Nephron (organoid): ENCODE data around the gene SPECC1L.
A peak's percentile ranks its signal among the peaks of the same experiment; 100 is the strongest.
"Not testable (repeated sequence)": the region's sequence is repeated elsewhere in the genome, so short reads cannot be mapped to it uniquely, and the experiment has no call there.

Source experiments
- H3K27ac Mint-ChIP-seq, 3 experiments: 2 replicates each; pipeline ENCODE4 v1.8.0; 2020; ENCODE audit warnings: mixed read lengths in 3 of 3, mild to moderate bottlenecking in 2 of 3, moderate library complexity in 1 of 3
- H3K27me3 Mint-ChIP-seq: 2 replicates; pipeline ENCODE4 v1.8.0; 2021; ENCODE audit warnings: low read depth, mild to moderate bottlenecking, moderate library complexity, mixed read lengths
- H3K36me3 Mint-ChIP-seq: 2 replicates; pipeline ENCODE4 v1.8.0; 2020; ENCODE audit warnings: low read depth, mixed read lengths
- H3K4me1 Mint-ChIP-seq: 2 replicates; pipeline ENCODE4 v1.8.0; 2020; ENCODE audit warnings: mixed read lengths
- H3K4me3 Mint-ChIP-seq, 3 experiments: 2 replicates each; pipeline ENCODE4 v1.8.0; 2020; ENCODE audit warnings: mild to moderate bottlenecking in 3 of 3, mixed read lengths in 3 of 3, moderate library complexity in 2 of 3
- H3K9me3 Mint-ChIP-seq: 2 replicates; pipeline ENCODE4 v1.8.0; 2020; ENCODE audit warnings: mixed read lengths
- CTCF ChIP-seq, 3 experiments: fragments of 200-600 bp; sonication (generic); IDR thresholded peaks; one replicate each; pipeline ENCODE4 v1.5.0; 2021; ENCODE audit warnings: antibody characterized with exemption in 3 of 3; ENCODE audit not compliant: unreplicated experiment in 3 of 3

Gene SPECC1L

GRCh38 chr22:24247011-24247507, 23.6 kb upstream of the SPECC1L start:
- no peaks in the 10 kb centered on the region for H3K36me3 Mint-ChIP-seq
- peak overlapping the region; percentile 71 to 85 (median 82) for H3K27ac Mint-ChIP-seq

GRCh38 chr22:24247564-24248344, 22.9 kb upstream of the SPECC1L start:
- peaks cover 37% of the 10 kb centered on the region for H3K4me1 Mint-ChIP-seq
- no peaks in the 10 kb centered on the region for H3K27me3 Mint-ChIP-seq
- peak; percentile 79 to 83 (median 81) for TF ChIP-seq CTCF (IDR thresholded peaks at IDR 0.05; ENCODE audit: unreplicated experiment in 3 of 3)
- peak overlapping the region; percentile 71 to 85 (median 82) for H3K27ac Mint-ChIP-seq
- H3K36me3 Mint-ChIP-seq = no peaks in the 10 kb centered on the region
- no peaks in the 10 kb centered on the region for H3K9me3 Mint-ChIP-seq
- H3K4me3 Mint-ChIP-seq = peak overlapping the region in 2 of 3 experiments; percentile 15 to 38

More at GRCh38 chr22:24247011-24247507, 23.6 kb upstream of the SPECC1L start:
- Mint-ChIP-seq H3K27me3 (no peaks in the 10 kb centered on the region), H3K4me3 (peak overlapping the region in 2 of 3 experiments; percentile 15 to 38), H3K9me3 (no peaks in the 10 kb centered on the region), H3K4me1 (peaks cover 42% of the 10 kb centered on the region)
- no peak for TF ChIP-seq CTCF (IDR thresholded peaks at IDR 0.05; ENCODE audit: unreplicated experiment in 3 of 3)

DNA sequence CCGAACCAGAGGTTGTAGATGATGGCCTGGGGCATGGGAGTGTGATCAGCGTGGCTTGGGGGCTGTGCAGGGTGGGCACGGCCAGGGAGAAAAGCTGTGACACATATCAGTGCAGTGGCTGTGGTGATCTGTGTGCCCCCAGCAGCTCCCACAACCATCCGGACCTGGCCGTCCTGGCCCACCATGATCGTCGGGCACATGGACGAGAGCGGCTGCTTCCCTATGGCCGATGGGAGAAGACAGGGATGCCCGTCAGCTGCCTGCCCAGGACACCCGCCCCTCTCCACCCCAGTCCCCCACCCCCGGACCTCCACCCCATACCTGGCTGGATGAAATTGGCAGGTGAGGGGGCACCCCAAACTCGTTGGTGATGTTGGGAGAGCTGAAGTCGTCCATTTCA, 22.0 kb upstream of the SPECC1L start:
- H3K27me3 Mint-ChIP-seq, H3K9me3 Mint-ChIP-seq, H3K36me3 Mint-ChIP-seq, H3K4me3 Mint-ChIP-seq, H3K27ac Mint-ChIP-seq: not testable (repeated sequence)
- peaks cover 29% of the 10 kb centered on the region for H3K4me1 Mint-ChIP-seq

- H3K4me1 Mint-ChIP-seq = peaks cover 24% of the 10 kb centered on the region
- H3K36me3 Mint-ChIP-seq, H3K4me3 Mint-ChIP-seq: not testable (repeated sequence)
These were observed 21.2 kb upstream of the SPECC1L start for GRCh38 chr22:24249413-24249812.

GRCh38 chr22:24251286-24251685, 19.3 kb upstream of the SPECC1L start:
- H3K36me3 Mint-ChIP-seq, H3K9me3 Mint-ChIP-seq, H3K27ac Mint-ChIP-seq, H3K4me3 Mint-ChIP-seq, H3K4me1 Mint-ChIP-seq, H3K27me3 Mint-ChIP-seq: not testable (repeated sequence)

More at GRCh38 chr22:24249413-24249812, 21.2 kb upstream of the SPECC1L start:
- not testable (repeated sequence) for H3K9me3 Mint-ChIP-seq, H3K27ac Mint-ChIP-seq, H3K27me3 Mint-ChIP-seq

DNA sequence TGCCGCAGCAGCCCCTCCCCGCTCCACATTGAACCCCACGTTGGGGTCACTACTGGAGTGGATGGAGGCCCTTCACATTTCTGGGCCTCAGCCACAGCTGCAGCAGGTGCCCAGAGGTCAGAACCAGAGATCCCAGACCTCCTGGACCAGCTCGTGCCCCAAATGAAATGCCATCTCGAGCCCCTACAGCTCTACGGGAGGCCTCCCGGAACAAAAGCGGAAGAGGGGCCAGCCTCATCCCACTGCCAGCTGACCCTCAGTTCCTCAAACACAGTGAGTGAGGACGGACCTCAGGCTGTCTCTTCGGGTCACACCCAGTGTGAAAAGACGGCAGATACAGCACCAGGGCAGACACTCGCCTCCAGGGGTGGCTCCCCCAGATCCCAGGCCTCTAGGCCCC, 17.5 kb upstream of the SPECC1L start:
- not testable (repeated sequence) for H3K36me3 Mint-ChIP-seq, H3K27me3 Mint-ChIP-seq, H3K4me1 Mint-ChIP-seq, H3K4me3 Mint-ChIP-seq, H3K9me3 Mint-ChIP-seq, H3K27ac Mint-ChIP-seq

DNA sequence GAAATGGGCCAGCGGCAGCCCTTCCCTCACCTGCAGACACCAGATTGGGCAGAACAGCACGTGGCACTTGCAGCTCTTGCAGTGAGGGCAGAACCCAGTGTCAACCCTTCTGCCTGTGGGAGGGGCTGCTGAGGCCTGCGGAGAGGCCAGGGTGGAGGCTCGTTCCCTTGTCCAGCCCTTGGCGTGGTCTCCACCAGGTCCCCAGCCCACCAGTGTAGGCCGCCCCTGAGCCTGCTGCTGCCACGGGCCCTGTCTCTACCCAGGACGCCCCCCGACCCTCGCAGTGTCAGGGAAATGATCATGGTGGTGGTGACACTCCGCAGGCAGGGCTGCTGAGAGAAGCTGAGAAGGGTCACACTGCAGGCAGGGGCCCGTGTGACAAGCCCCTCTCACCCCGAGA, 14.5 kb upstream of the SPECC1L start:
- H3K27me3 Mint-ChIP-seq, H3K9me3 Mint-ChIP-seq, H3K4me3 Mint-ChIP-seq, H3K27ac Mint-ChIP-seq, H3K36me3 Mint-ChIP-seq, H3K4me1 Mint-ChIP-seq: not testable (repeated sequence)

DNA sequence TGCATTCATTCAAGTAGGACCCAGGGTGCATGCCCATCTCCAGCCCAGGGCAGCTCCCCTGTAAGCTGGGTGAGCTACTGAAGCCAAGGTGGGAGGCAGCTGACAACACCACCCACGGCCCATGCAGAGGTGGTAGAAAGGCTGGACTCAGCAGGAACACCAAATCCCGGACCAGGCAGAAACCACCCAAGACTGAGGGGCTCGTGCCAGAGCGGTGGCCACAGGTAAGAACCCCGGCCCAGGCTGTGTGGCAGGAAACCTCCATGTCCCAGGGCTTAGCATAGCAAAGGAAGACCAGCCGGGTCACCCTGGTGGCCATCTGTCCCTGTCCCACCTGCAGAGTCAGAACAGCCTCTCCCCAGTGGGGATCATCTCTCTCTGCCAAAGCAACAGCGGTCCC, 13.9 kb upstream of the SPECC1L start:
- not testable (repeated sequence) for H3K9me3 Mint-ChIP-seq, H3K36me3 Mint-ChIP-seq, H3K27ac Mint-ChIP-seq, H3K27me3 Mint-ChIP-seq, H3K4me3 Mint-ChIP-seq, H3K4me1 Mint-ChIP-seq

GRCh38 chr22:24259459-24259858, 11.2 kb upstream of the SPECC1L start:
- H3K4me1 Mint-ChIP-seq, H3K27me3 Mint-ChIP-seq, H3K4me3 Mint-ChIP-seq, H3K36me3 Mint-ChIP-seq, H3K9me3 Mint-ChIP-seq: not testable (repeated sequence)
- peak overlapping the region in 2 of 3 experiments; percentile 27 to 49 for H3K27ac Mint-ChIP-seq
- TF ChIP-seq CTCF (IDR thresholded peaks at IDR 0.05; ENCODE audit: unreplicated experiment in 3 of 3) = peak; percentile 48 to 56 (median 49)

DNA sequence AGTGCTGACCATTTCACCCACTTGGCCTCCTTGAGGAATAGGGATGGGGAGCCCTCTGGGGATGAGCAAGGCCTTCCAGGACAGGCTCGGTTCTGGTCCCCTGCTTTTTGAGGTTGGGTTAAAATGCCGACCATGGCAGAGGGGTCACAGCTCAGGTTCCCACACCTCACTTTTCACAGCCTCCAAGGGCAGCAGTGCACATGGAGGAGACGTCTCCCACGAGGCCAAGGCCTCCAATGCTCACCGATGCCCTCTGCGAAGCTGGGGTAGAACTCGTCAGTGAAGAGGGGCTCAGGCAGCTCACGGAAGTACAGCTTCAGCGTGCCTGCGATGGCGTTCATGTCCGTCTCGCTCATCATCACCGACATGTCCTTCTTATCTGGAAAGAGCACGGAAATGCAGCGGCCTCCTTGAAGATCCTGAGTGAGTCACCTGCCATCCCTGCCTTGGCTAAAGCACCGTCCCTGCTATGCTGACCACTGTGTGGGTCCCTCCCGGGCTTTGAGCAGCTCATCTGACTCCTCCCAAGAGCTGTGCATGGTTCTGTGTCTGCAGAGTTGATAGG, 8.4 kb upstream of the SPECC1L start:
- Mint-ChIP-seq H3K27ac (peak overlapping the region; percentile 41 to 68 (median 62)), H3K4me1 (peaks cover 15% of the 10 kb centered on the region)
- H3K9me3 Mint-ChIP-seq, H3K4me3 Mint-ChIP-seq, H3K27me3 Mint-ChIP-seq, H3K36me3 Mint-ChIP-seq: not testable (repeated sequence)

- H3K4me3 Mint-ChIP-seq, H3K9me3 Mint-ChIP-seq, H3K36me3 Mint-ChIP-seq, H3K27me3 Mint-ChIP-seq: not testable (repeated sequence)
- Mint-ChIP-seq H3K4me1 (peaks cover 15% of the 10 kb centered on the region), H3K27ac (peak overlapping the region; percentile 66 to 75 (median 69))
These were observed 7.2 kb upstream of the SPECC1L start for GRCh38 chr22:24263479-24263878.
